OCI-LY7 (cell line): ENCODE results near the gene LRRN2. TPM values are rescaled to one million over a fixed set of nuclear protein-coding genes. Genes with fewer than 3 reads are reported as not detected.

Experiments used
- BruUV-seq: library from RNA; stranded (reverse); fragments of 400-500 nt; replicated peaks from 2 replicates; lab custom pipeline; 2021; lab: Mats Ljungman, UMichigan
- CTCF ChIA-PET: fragments of 300-600 bp; sonication (Branson Sonifier 250); formaldehyde crosslinking; loops from one replicate; lab custom pipeline; 2022; ENCODE audit warnings: antibody characterized with exemption; ENCODE audit not compliant: unreplicated experiment; lab: Charles Lee
- POLR2A ChIA-PET: fragments of 300-600 bp; sonication (Branson Sonifier 250); formaldehyde crosslinking; loops from one replicate; lab custom pipeline; 2022; ENCODE audit warnings: antibody characterized with exemption; lab: Charles Lee
- DNase-seq: peaks from one replicate; pipeline ENCODE4 v3.0.0-alpha.2; 2015; ENCODE audit warnings: low spot score
- H2AFZ ChIP-seq: fragments of 200-600 bp; sonication (generic), shearing (Covaris generic); 2 replicates; pipeline ENCODE4 v1.6.1; 2014; ENCODE audit warnings: mild to moderate bottlenecking, antibody characterized with exemption, low read length, moderate library complexity
- H3K27ac ChIP-seq: fragments of 200-600 bp; sonication (generic); 2 replicates; pipeline ENCODE4 v1.5.1; 2014; ENCODE audit warnings: mixed run types, low read depth, mild to moderate bottlenecking, moderate library complexity, low read length, inconsistent platforms; ENCODE audit not compliant: poor library complexity, severe bottlenecking
- H3K36me3 ChIP-seq: fragments of 200-600 bp; sonication (generic); 2 replicates; pipeline ENCODE4 v1.6.1; 2014; ENCODE audit warnings: mild to moderate bottlenecking, antibody characterized with exemption, low read length, moderate library complexity, mixed read lengths; ENCODE audit not compliant: insufficient read depth
- H3K4me1 ChIP-seq: fragments of 200-600 bp; sonication (generic); 2 replicates; pipeline ENCODE4 v1.5.1; 2014; ENCODE audit warnings: mild to moderate bottlenecking, low read length; ENCODE audit not compliant: insufficient read depth, poor library complexity, severe bottlenecking
- H3K4me2 ChIP-seq: fragments of 200-600 bp; sonication (generic); 2 replicates; pipeline ENCODE4 v1.6.1; 2014; ENCODE audit warnings: mild to moderate bottlenecking, low read length
- H3K4me3 ChIP-seq: fragments of 200-600 bp; sonication (generic); 2 replicates; pipeline ENCODE4 v1.5.1; 2014; ENCODE audit warnings: mild to moderate bottlenecking, low read depth, low read length; ENCODE audit not compliant: poor library complexity, severe bottlenecking
- H3K79me2 ChIP-seq: fragments of 200-600 bp; sonication (generic); 2 replicates; pipeline ENCODE4 v1.6.1; 2016; ENCODE audit warnings: low read depth, mild to moderate bottlenecking, low read length, moderate library complexity, mixed read lengths; ENCODE audit not compliant: insufficient read depth
- H3K9me2 ChIP-seq: fragments of 200-600 bp; sonication (generic); 2 replicates; pipeline ENCODE4 v1.6.1; 2016; ENCODE audit warnings: mild to moderate bottlenecking, low read length, mixed read lengths; ENCODE audit not compliant: insufficient read depth
- H3K9me3 ChIP-seq: fragments of 200-600 bp; sonication (generic); 2 replicates; pipeline ENCODE4 v1.6.1; 2014; ENCODE audit warnings: mild to moderate bottlenecking, mixed run types, low read length, mixed read lengths
- H4K20me1 ChIP-seq: fragments of 200-600 bp; sonication (generic); 2 replicates; pipeline ENCODE4 v1.6.1; 2014; ENCODE audit warnings: mild to moderate bottlenecking, antibody characterized with exemption, low read length, moderate library complexity, mixed read lengths; ENCODE audit not compliant: insufficient read depth
- EZH2phosphoT487 ChIP-seq: fragments of 200-600 bp; sonication (generic); IDR thresholded peaks from 2 replicates; pipeline ENCODE4 v1.6.1; 2018; ENCODE audit warnings: low read depth, borderline replicate concordance, mild to moderate bottlenecking, mixed run types, antibody characterized with exemption, low read length, moderate library complexity, mixed read lengths
- intact Hi-C: fragments of 100-400 bp; cut with micrococcal nuclease; formaldehyde crosslinking; loops from one replicate; pipeline ENCODE4 v1.10.0; 2022; ENCODE audit not compliant: unreplicated experiment
- total RNA-seq, 2 experiments: library from RNA; depleted of rRNA in 1 of 2; stranded (reverse); fragments of >200 nt in 1 of 2; shearing (Covaris generic) in 1 of 2; gene quantifications; 2 replicates each; pipeline ENCODE4 v1.2.3, GENCODE V29; 2014 to 2022
- TF ChIP-seq, protein P1 (sequence below): fragments of 200-600 bp; sonication (generic); conservative IDR thresholded peaks from 2 replicates; pipeline ENCODE4 v1.5.1; 2014; ENCODE audit warnings: mild to moderate bottlenecking, antibody characterized with exemption, low read length, moderate library complexity, mixed read lengths

Gene LRRN2
- total RNA-seq, 2 experiments from 2014 or later, result not detected

DNA sequence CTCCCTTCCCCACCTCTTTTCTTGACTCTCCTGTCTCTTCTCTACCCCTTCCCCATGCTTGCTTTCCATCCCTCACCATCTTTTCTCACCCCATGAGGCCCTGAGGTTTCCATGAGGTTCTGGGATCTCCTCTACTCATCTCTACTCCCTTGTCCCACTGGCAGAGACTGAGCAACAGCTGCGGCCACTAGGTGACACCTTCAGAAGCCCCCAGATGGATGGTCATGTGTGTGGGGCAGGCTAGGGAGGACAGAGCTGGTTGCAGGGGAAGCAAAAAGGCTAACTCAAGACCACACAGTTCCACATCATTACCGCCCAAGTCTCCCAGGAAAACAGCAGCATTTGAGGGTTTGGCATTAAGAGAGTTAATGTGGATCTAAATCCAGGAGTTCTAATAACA, 45.0 kb downstream of the LRRN2 start:
- CTCF ChIA-PET, result interaction anchor here (1.3 kb wide), 1 partner anchor 166 kb away, joined by 4 read pairs; no protein-coding TSS in a partner anchor
- DNase-seq, result no peak
- POLR2A ChIA-PET, result interaction anchor here (0.7 to 1.5 kb wide), 4 partner anchors 14 to 458 kb away, joined by 3 to 4 read pairs (median 4); no protein-coding TSS in a partner anchor
- Histone ChIP-seq H3K9me2 (no peaks in the 10 kb centered on the region), H4K20me1 (no peaks in the 10 kb centered on the region), H3K4me3 (no peak overlapping the region), H3K4me2 (no peak overlapping the region), H3K36me3 (no peaks in the 10 kb centered on the region), H3K79me2 (no peaks in the 10 kb centered on the region), H3K4me1 (no peaks in the 10 kb centered on the region), H3K9me3 (no peaks in the 10 kb centered on the region), H2AFZ (no peak overlapping the region), H3K27ac (no peak overlapping the region)
- TF ChIP-seq, protein P1, sequence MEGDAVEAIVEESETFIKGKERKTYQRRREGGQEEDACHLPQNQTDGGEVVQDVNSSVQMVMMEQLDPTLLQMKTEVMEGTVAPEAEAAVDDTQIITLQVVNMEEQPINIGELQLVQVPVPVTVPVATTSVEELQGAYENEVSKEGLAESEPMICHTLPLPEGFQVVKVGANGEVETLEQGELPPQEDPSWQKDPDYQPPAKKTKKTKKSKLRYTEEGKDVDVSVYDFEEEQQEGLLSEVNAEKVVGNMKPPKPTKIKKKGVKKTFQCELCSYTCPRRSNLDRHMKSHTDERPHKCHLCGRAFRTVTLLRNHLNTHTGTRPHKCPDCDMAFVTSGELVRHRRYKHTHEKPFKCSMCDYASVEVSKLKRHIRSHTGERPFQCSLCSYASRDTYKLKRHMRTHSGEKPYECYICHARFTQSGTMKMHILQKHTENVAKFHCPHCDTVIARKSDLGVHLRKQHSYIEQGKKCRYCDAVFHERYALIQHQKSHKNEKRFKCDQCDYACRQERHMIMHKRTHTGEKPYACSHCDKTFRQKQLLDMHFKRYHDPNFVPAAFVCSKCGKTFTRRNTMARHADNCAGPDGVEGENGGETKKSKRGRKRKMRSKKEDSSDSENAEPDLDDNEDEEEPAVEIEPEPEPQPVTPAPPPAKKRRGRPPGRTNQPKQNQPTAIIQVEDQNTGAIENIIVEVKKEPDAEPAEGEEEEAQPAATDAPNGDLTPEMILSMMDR, result no peak
- no peak for TF ChIP-seq EZH2phosphoT487
- intact Hi-C loops, result no loop called here
- BruUV-seq, result no TSS peak

DNA sequence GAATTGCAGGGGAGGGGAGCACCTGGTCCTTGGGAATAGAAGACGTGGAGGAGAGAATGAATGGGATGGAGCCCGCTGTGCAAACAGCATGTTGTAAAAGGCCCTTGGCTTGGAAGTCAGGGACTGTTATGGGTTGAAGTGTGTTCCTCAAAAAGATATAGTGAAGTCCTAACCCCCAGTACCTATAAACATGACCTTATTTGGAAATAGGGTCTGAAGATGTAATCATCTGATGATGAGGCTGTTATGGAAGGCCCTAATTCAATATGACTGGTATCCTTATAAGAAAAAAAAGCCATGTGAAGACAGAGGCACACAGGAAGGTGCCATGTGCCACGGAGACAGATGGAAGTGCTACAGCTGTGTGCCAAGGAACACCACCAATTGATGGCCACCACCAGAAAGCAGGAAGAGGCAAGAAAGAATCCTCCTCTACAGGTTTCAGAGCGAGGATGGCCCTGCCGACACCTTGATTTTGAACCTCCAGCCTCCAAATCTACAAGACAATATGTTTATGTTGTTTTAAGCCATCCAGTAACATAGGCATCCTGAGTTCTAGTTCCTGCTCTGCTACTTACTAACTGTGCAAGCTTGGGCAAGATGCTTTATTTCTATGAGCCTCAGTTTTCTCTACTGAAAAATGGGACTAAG, 51.2 kb downstream of the LRRN2 start:
- intact Hi-C loops, result no loop called here
- no peak overlapping the region for H2AFZ ChIP-seq
- no TSS peak for BruUV-seq
- H3K27ac ChIP-seq, result no peak overlapping the region
- H3K4me1 ChIP-seq, result no peaks in the 10 kb centered on the region
- no peak overlapping the region for H3K4me2 ChIP-seq
- H4K20me1 ChIP-seq, result no peaks in the 10 kb centered on the region
- H3K9me3 ChIP-seq, result no peaks in the 10 kb centered on the region
- no peak for TF ChIP-seq EZH2phosphoT487
- TF ChIP-seq, protein P1, result no peak
- H3K4me3 ChIP-seq, result no peak overlapping the region
- ChIA-PET CTCF (no interaction called here), POLR2A (no interaction called here)
- H3K36me3 ChIP-seq, result no peaks in the 10 kb centered on the region
- H3K79me2 ChIP-seq, result no peaks in the 10 kb centered on the region
- no peak for DNase-seq
- H3K9me2 ChIP-seq, result no peaks in the 10 kb centered on the region

DNA sequence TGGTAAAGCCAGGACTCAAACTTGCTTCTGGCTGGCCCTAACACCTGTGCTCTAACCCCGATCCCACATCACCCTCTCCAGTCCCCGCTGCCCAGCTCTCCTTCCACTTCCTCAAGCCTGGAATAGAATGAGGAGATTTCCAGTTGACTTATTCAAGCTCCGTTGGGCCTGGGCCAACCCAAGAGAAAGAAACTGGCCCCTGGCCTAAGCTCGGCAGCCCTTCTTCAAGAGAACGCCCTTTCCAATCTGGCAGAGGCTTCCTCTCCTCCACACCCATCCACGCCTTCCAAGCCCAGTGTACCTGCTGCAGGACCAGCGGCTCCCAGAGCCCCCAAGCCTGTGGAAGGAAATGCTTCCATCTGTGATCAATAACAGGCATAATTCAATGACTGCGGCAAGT, 51.9 kb downstream of the LRRN2 start:
- Histone ChIP-seq H3K9me3 (no peaks in the 10 kb centered on the region), H2AFZ (no peak overlapping the region), H3K4me3 (no peak overlapping the region), H3K4me1 (no peaks in the 10 kb centered on the region), H3K4me2 (no peak overlapping the region), H4K20me1 (no peaks in the 10 kb centered on the region), H3K79me2 (no peaks in the 10 kb centered on the region), H3K27ac (no peak overlapping the region), H3K36me3 (no peaks in the 10 kb centered on the region), H3K9me2 (no peaks in the 10 kb centered on the region)
- TF ChIP-seq EZH2phosphoT487, result no peak
- TF ChIP-seq, protein P1, result no peak
- DNase-seq, result no peak
- no TSS peak for BruUV-seq
- intact Hi-C loops, result no loop called here
- ChIA-PET CTCF (no interaction called here), POLR2A (no interaction called here)
